Stomach (tissue), 9 donors: Measurements from ENCODE around the gene LRP6. TPM values are rescaled to one million over a fixed set of nuclear protein-coding genes. Genes with fewer than 3 reads are reported as not detected.
A peak's percentile ranks its signal among the peaks of the same experiment; 100 is the strongest.

ENCODE experiments used
- DNase-seq, 2 donors: peaks; one replicate each; pipeline versions ENCODE4 v3.0.0 to v3.0.0-alpha.2; 2013 to 2019
- H3K27ac ChIP-seq, 5 donors: fragments of 200-600 bp in 4 of 5; sonication (generic) in 4 of 5; one replicate each; pipeline ENCODE4 v1.5.1; 2013 to 2019; ENCODE audit warnings: mild to moderate bottlenecking in 1 of 5, moderate library complexity in 1 of 5
- H3K27me3 ChIP-seq, 3 donors: fragments of 200-600 bp; sonication (generic); one replicate each; pipeline ENCODE4 v1.5.1; 2017 to 2019; ENCODE audit warnings: mixed run types in 1 of 3
- H3K36me3 ChIP-seq, 4 donors: fragments of 200-600 bp; sonication (generic); 1 replicate in 3 of 4; 2 replicates in 1 of 4; pipeline ENCODE4 v1.5.1; 2016 to 2019
- H3K4me1 ChIP-seq, 4 donors: fragments of 200-600 bp; sonication (generic); one replicate each; pipeline ENCODE4 v1.5.1; 2016 to 2019
- H3K4me3 ChIP-seq, 4 donors: fragments of 200-600 bp; sonication (generic) in 3 of 4; one replicate each; pipeline ENCODE4 v1.5.1; 2016 to 2019; ENCODE audit warnings: mild to moderate bottlenecking in 1 of 4
- H3K9me3 ChIP-seq, 4 donors: fragments of 200-600 bp; sonication (generic); one replicate each; pipeline ENCODE4 v1.5.1; 2016 to 2019
- CTCF ChIP-seq, 7 experiments: fragments of 450-650 bp in 4 of 7; fragments of 200-600 bp in 3 of 7; sonication (generic) in 3 of 7; IDR thresholded peaks; one replicate each; pipeline ENCODE4 v1.5.1; 2016 to 2019; ENCODE audit warnings: antibody characterized with exemption in 7 of 7, control low read depth in 2 of 7, mild to moderate bottlenecking in 1 of 7
- EP300 ChIP-seq: sonication (generic); formaldehyde crosslinking; IDR thresholded peaks from one replicate; pipeline ENCODE4 v1.6.1; 2017; ENCODE audit warnings: antibody characterized with exemption
- POLR2A ChIP-seq, 4 donors: fragments of 450-650 bp; IDR thresholded peaks; one replicate each; pipeline ENCODE4 v1.6.1; 2016; ENCODE audit warnings: antibody characterized with exemption in 4 of 4, control low read depth in 2 of 4, mild to moderate bottlenecking in 1 of 4, moderate library complexity in 1 of 4
- POLR2AphosphoS5 ChIP-seq, 3 donors: sonication (generic); formaldehyde crosslinking; IDR thresholded peaks; one replicate each; pipeline ENCODE4 v1.6.1; 2016; ENCODE audit warnings: antibody characterized with exemption in 3 of 3
- WGBS, 5 donors: extraction: QIAGEN DNeasy Blood & Tissue Kit in 3 of 5; methylation state at CpG; one replicate each; pipeline versions ENCODE4 v1.1.5 to v1.1.7; 2013 to 2018; 5-methylcytosine and 5-hydroxymethylcytosine counted together
- intact Hi-C: fragments of 100-400 bp; cut with DNase I; formaldehyde crosslinking; loops from one replicate; pipeline ENCODE4 v1.15.1; 2023; ENCODE audit warnings: low total_unique reads
- polyA plus RNA-seq, 3 donors: library from polyadenylated mRNA; stranded (reverse); fragments of 200-250 nt; gene quantifications; one replicate each; pipeline ENCODE4 v1.2.3, GENCODE V29; 2013
- total RNA-seq, 5 donors: library from RNA; depleted of rRNA; stranded (reverse); fragments of >200 nt; gene quantifications; one replicate each; pipeline versions ENCODE4 v1.1.0 to v1.2.3, GENCODE V29; 2014 to 2016
- donor health status: healthy with polysubstance abuse.
- donor health status: Bipolar disorder and iron deficiency.
- donor health status: healthy.

The LRP6 gene
- total and polyA plus RNA-seq, 8 donors: 2.7 to 113 (median 36.8) TPM

DNA sequence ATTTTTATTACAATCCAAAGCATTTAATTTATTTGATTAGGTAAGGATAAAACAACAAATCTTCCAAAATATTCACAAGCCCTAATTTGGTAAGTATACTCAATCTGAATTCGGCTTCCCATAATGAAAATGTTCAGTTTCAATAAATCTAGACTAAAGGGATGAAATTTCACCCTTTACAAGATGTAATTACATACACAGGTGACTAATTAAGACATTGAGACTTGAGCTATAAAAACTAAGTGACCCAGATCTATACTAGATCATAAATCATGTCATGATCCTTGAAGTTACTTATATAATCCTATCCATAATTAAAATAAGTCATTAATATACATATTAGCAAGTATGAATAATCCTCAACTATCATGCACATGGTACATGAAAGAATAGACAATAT lies 36.6 kb downstream of the LRP6 start:
- Histone ChIP-seq H3K9me3 (peaks cover 0 to 4% (median 0%) of the 10 kb centered on the region in 4 donors), H3K27me3 (no peaks in the 10 kb centered on the region), H3K4me3 (no peak overlapping the region), H3K27ac (no peak overlapping the region), H3K36me3 (no peaks in the 10 kb centered on the region), H3K4me1 (peaks cover 4 to 39% (median 20%) of the 10 kb centered on the region in 4 donors)
- intact Hi-C loops: no loop called here
- 75 to 89% (median 85%) methylated on average over 1 of the region's 1 CpG for WGBS, 5 donors
- no peak for DNase-seq
- TF ChIP-seq EP300: no peak
- TF ChIP-seq CTCF (IDR thresholded peaks at IDR 0.05): no peak
- no peak for TF ChIP-seq POLR2AphosphoS5 (IDR thresholded peaks at IDR 0.05)
- no peak for TF ChIP-seq POLR2A (IDR thresholded peaks at IDR 0.05)

GRCh38 chr12:12229556-12230092 lies 37.2 kb downstream of the LRP6 start:
- peaks cover 0 to 4% (median 0%) of the 10 kb centered on the region in 4 donors for H3K9me3 ChIP-seq
- no peak overlapping the region for H3K4me3 ChIP-seq
- H3K4me1 ChIP-seq: peaks cover 4 to 41% (median 20%) of the 10 kb centered on the region in 4 donors
- H3K36me3 ChIP-seq: no peaks in the 10 kb centered on the region
- no peaks in the 10 kb centered on the region for H3K27me3 ChIP-seq
- no peak overlapping the region for H3K27ac ChIP-seq
- DNase-seq: peak in 1 of 2 donors; percentile 52
- TF ChIP-seq CTCF (IDR thresholded peaks at IDR 0.05): no peak
- TF ChIP-seq POLR2A (IDR thresholded peaks at IDR 0.05): no peak
- TF ChIP-seq EP300: no peak
- no peak for TF ChIP-seq POLR2AphosphoS5 (IDR thresholded peaks at IDR 0.05)
- 51 to 71% (median 56%) methylated on average over 1 of the region's 1 CpG for WGBS, 5 donors
- intact Hi-C loops: no loop called here

DNA sequence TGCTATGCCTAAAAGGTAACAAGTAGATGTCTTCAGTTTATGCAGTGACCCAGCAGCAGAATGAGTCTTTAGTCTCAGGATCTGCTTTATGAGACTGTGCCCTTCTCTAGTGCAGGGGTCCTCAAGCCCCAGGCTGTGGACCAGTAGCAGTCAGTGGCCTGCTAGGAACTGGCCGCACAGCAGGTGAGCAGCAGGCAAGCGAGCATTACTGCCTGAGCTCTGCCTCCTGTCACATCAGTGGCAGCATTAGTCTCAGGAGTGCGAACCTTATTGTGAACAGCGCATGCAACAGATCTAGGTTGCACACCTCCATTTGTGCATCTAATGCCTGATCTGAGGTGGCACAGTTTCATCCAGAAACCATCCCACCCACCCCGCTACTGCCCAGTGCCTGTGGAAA lies 38.4 kb downstream of the LRP6 start:
- H3K4me1 ChIP-seq: peaks cover 4 to 45% (median 25%) of the 10 kb centered on the region in 4 donors
- peaks cover 0 to 4% (median 0%) of the 10 kb centered on the region in 4 donors for H3K9me3 ChIP-seq
- 93 to 99% (median 96%) methylated on average over 5 of the region's 5 CpGs for WGBS, 5 donors
- no peak overlapping the region for H3K4me3 ChIP-seq
- H3K27ac ChIP-seq: no peak overlapping the region
- DNase-seq: no peak
- intact Hi-C loops: no loop called here
- H3K36me3 ChIP-seq: no peaks in the 10 kb centered on the region
- no peak for TF ChIP-seq POLR2AphosphoS5 (IDR thresholded peaks at IDR 0.05)
- TF ChIP-seq EP300: no peak
- no peak for TF ChIP-seq CTCF (IDR thresholded peaks at IDR 0.05)
- no peak for TF ChIP-seq POLR2A (IDR thresholded peaks at IDR 0.05)
- H3K27me3 ChIP-seq: no peaks in the 10 kb centered on the region

DNA sequence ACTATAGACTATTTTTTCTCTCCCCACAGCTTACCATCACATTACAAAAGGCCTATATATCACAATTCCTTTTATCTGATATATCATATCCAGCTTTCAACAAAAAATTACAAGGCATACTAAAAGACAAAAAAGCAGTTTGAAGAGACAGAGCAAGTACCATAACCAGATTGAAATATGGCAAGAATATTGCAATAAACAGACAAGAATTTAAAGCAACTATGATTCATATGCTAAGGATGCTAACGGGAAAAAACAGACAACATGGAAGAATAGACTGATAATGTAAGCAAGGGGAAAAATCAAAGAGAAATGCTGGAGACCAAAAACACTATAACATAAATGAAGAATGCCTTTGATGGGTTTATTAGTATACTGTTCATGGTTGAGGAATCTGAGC lies 40.7 kb downstream of the LRP6 start:
- Histone ChIP-seq H3K4me1 (peaks cover 4 to 61% (median 22%) of the 10 kb centered on the region in 4 donors), H3K27ac (no peak overlapping the region), H3K9me3 (peaks cover 0 to 4% (median 0%) of the 10 kb centered on the region in 4 donors), H3K36me3 (no peaks in the 10 kb centered on the region), H3K4me3 (no peak overlapping the region), H3K27me3 (no peaks in the 10 kb centered on the region)
- DNase-seq: no peak
- 90 to 100% (median 95%) methylated on average over 1 of the region's 1 CpG for WGBS, 5 donors
- intact Hi-C loops: no loop called here
- no peak for TF ChIP-seq EP300
- no peak for TF ChIP-seq CTCF (IDR thresholded peaks at IDR 0.05)
- no peak for TF ChIP-seq POLR2AphosphoS5 (IDR thresholded peaks at IDR 0.05)
- no peak for TF ChIP-seq POLR2A (IDR thresholded peaks at IDR 0.05)
